ENCODE data around the gene CTTNBP2NL. TPM values are rescaled to one million over a fixed set of nuclear protein-coding genes. Genes with fewer than 3 reads are reported as not detected.
A peak's percentile ranks its signal among the peaks of the same experiment; 100 is the strongest.

Gene CTTNBP2NL
- total and polyA plus RNA-seq, 2 of the 4 experiments (the other 2 are of a cell fraction): 12.4 to 22.0 TPM

DNA sequence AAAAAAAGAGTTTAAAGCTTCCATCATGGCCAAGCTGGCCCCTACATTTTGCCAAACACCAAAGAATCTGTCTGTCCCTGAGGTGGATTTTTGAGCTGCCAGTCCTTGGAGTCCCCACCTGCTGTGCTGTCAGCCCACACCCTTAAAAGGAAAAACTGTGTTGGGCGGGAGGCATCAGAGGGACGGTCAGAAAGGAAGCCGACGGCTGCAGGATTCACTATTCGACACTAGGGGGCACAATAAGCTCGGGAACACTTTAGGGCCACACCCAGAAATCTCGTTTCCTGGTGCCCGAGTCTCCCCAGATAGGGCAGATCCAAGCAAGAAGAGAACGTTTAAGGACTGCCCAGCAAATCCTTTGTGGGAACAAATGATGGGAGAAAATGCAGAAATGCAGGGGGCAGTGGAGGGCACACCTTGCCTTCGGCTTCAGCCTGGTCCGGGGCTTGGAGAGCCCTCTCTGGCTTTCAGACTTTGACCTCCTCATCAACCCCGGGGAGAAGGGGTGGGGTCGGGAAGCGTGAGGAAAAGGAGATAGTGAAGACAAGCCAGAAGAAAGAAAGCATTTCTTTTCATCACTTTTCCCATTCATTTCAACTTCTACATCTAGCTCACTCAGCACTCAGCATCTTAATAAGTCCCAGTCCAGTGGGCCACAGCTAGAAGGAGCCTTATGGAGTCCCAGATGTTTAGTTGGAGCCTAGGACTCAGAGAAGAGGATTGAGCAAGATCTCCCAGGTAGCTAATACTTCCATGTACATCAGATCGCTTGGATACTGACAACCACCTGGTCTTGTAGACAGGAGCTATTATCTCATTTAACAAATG lies 5.0 kb upstream of the CTTNBP2NL start:
- no peaks in the 10 kb centered on the region for H3K36me3 ChIP-seq (ENCODE audit: control insufficient read depth, insufficient read depth, low read length)
- H2BK15ac ChIP-seq (ENCODE audit: low read depth, low read length): peak overlapping the region; percentile 89; the same call in 2 of the 3 replicates
- no TSS peak for BruUV-seq (replicated peaks)
- H3K18ac ChIP-seq (ENCODE audit: low read depth, low read length): peak overlapping the region; percentile 49; the same call in 1 of the 2 replicates
- peak overlapping the region; percentile 71 for H3K9ac ChIP-seq (ENCODE audit: low read depth, low read length)
- peak overlapping the region; percentile 87 for H3K4ac ChIP-seq (ENCODE audit: low read depth, low read length)
- ATAC-seq (ENCODE audit: low read depth): peak; percentile 73
- peak overlapping the region; percentile 68 for H2AK9ac ChIP-seq (replicated peaks; ENCODE audit: low read depth, low read length, poor library complexity)
- no peaks in the 10 kb centered on the region for H3K9me3 ChIP-seq (ENCODE audit: control insufficient read depth, insufficient read depth, low read length)
- H4K91ac ChIP-seq (ENCODE audit: insufficient read depth, low read depth, low read length): peak overlapping the region; percentile 95
- peak overlapping the region; percentile 74 for H2AK5ac ChIP-seq (ENCODE audit: low read depth, low read length)
- H4K5ac ChIP-seq (ENCODE audit: low read depth, low read length): peak overlapping the region; percentile 66
- H4K8ac ChIP-seq (ENCODE audit: low read depth in 2 of 2, low read length in 2 of 2): peak overlapping the region; percentile 84 to 85
- TF ChIP-seq, protein P1, sequence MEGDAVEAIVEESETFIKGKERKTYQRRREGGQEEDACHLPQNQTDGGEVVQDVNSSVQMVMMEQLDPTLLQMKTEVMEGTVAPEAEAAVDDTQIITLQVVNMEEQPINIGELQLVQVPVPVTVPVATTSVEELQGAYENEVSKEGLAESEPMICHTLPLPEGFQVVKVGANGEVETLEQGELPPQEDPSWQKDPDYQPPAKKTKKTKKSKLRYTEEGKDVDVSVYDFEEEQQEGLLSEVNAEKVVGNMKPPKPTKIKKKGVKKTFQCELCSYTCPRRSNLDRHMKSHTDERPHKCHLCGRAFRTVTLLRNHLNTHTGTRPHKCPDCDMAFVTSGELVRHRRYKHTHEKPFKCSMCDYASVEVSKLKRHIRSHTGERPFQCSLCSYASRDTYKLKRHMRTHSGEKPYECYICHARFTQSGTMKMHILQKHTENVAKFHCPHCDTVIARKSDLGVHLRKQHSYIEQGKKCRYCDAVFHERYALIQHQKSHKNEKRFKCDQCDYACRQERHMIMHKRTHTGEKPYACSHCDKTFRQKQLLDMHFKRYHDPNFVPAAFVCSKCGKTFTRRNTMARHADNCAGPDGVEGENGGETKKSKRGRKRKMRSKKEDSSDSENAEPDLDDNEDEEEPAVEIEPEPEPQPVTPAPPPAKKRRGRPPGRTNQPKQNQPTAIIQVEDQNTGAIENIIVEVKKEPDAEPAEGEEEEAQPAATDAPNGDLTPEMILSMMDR (conservative IDR thresholded peaks at IDR 0.05; ENCODE audit: low read depth, low read length): peak; percentile 97
- TF ChIP-seq POLR2A (IDR thresholded peaks at IDR 0.05; ENCODE audit: low read depth, low read length) (peak; percentile 53; the same call in 1 of the 2 replicates), SMC3 (IDR thresholded peaks at IDR 0.05; ENCODE audit: low read depth, low read length) (peak; percentile 95), CEBPB (IDR thresholded peaks at IDR 0.05; ENCODE audit: low read depth, low read length) (peak; percentile 21; the same call in 1 of the 2 replicates), RAD21 (IDR thresholded peaks at IDR 0.05; ENCODE audit: low read length) (peak; percentile 98)
- TF ChIP-seq, protein P2, sequence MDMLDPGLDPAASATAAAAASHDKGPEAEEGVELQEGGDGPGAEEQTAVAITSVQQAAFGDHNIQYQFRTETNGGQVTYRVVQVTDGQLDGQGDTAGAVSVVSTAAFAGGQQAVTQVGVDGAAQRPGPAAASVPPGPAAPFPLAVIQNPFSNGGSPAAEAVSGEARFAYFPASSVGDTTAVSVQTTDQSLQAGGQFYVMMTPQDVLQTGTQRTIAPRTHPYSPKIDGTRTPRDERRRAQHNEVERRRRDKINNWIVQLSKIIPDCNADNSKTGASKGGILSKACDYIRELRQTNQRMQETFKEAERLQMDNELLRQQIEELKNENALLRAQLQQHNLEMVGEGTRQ (IDR thresholded peaks at IDR 0.05; ENCODE audit: low read depth, low read length): no peak
- peak overlapping the region; percentile 93 for H2AFZ ChIP-seq (replicated peaks; ENCODE audit: low read length, poor library complexity)
- H3K56ac ChIP-seq (ENCODE audit: extremely low read depth, insufficient read depth, low read length): peak overlapping the region; percentile 79
- H3K79me1 ChIP-seq (ENCODE audit: low read depth in 1 of 2, low read length in 2 of 2): peaks cover 10 to 26% of the 10 kb centered on the region in 2 experiments; a peak in 3 of 4 replicates
- peak overlapping the region; percentile 97 for H2BK20ac ChIP-seq (ENCODE audit: low read depth, low read length)
- peaks cover 8% of the 10 kb centered on the region for H3K9me1 ChIP-seq (ENCODE audit: insufficient read depth, low read length)
- peak; percentile 90 for DNase-seq
- H2BK120ac ChIP-seq (ENCODE audit: low read depth, low read length): peak overlapping the region; percentile 94
- ChIA-PET POLR2A (ENCODE audit: unreplicated experiment) (no interaction called here), CTCF (interaction anchor here (0.6 to 2.6 kb wide), 20 partner anchors 10 to 1238 kb away, joined by 3 to 14 read pairs (median 4); partner anchors contain the start of genes MOV10 and ST7L)
- H3K27ac ChIP-seq (ENCODE audit: insufficient read depth, low read length): peak overlapping the region; percentile 75
- dilution Hi-C loops (cut with HindIII; ENCODE audit: low sequenced_read_pairs, unreplicated experiment): no loop called here
- H3K27me3 ChIP-seq (ENCODE audit: control insufficient read depth, insufficient read depth, low read length): no peaks in the 10 kb centered on the region
- 0% methylated on average over 6 of the region's 15 CpGs; no CpG with 5 or more reads in 1 of the 2 experiments for WGBS, 2 experiments (ENCODE audit: extremely low coverage in 2 of 2, insufficient read length in 1 of 2)
- peaks cover 11% of the 10 kb centered on the region for H3K4me1 ChIP-seq (ENCODE audit: control insufficient read depth, insufficient read depth, low read length)
- in situ Hi-C loops (cut with MboI; ENCODE audit: low sequenced_read_pairs): loop anchor here (5.0 kb wide), 3 partner anchors 71 to 316 kb away; partner anchors contain the start of genes CAPZA1, RHOC and ST7L
- peak overlapping the region; percentile 13 for H3K4me3 ChIP-seq (ENCODE audit: insufficient read depth, low read depth, low read length)
- H3K4me2 ChIP-seq (ENCODE audit: low read depth, low read length): peak overlapping the region; percentile 58
- peak overlapping the region; percentile 75 for H2BK5ac ChIP-seq (ENCODE audit: low read depth, low read length, poor library complexity, severe bottlenecking)
- H3K23ac ChIP-seq (ENCODE audit: low read depth, low read length): peak overlapping the region; percentile 76
- no peaks in the 10 kb centered on the region for H4K20me1 ChIP-seq (ENCODE audit: insufficient read depth, low read length)
- peak overlapping the region; percentile 91 for H3K14ac ChIP-seq (replicated peaks; ENCODE audit: low read depth, low read length)
- intact Hi-C loops (cut with micrococcal nuclease): loop anchor here (1.0 kb wide), 3 partner anchors 223 to 316 kb away; partner anchors contain the start of genes MOV10 and RHOC
